ENCODE measurements around the gene GJE1.

GRCh38 chr6:142087950-142088857, 44.5 kb upstream of the GJE1 start:
- TF ChIP-seq CTCF (IDR thresholded peaks at IDR 0.05) (no peak), POLR2A (IDR thresholded peaks at IDR 0.05) (no peak)
